Measurements from ENCODE around the gene CAMK2D.

GRCh38 chr4:113564493-113564892, 197.0 kb downstream of the CAMK2D start:
- TF ChIP-seq CTCF (IDR thresholded peaks at IDR 0.05) (no peak), SIN3A (IDR thresholded peaks at IDR 0.05; ENCODE audit: borderline replicate concordance, insufficient read depth, low read depth, low read length) (no peak), POLR2AphosphoS5 (IDR thresholded peaks at IDR 0.05; ENCODE audit: low read depth, low read length) (no peak)
